Measurements from ENCODE around the gene ZBP1. TPM values are rescaled to one million over a fixed set of nuclear protein-coding genes. Genes with fewer than 3 reads are reported as not detected.
"Not testable (repeated sequence)": the region's sequence is repeated elsewhere in the genome, so short reads cannot be mapped to it uniquely, and the experiment has no call there.

ZBP1 gene
- total RNA-seq, 1 experiment from 2014 or later = not detected

DNA sequence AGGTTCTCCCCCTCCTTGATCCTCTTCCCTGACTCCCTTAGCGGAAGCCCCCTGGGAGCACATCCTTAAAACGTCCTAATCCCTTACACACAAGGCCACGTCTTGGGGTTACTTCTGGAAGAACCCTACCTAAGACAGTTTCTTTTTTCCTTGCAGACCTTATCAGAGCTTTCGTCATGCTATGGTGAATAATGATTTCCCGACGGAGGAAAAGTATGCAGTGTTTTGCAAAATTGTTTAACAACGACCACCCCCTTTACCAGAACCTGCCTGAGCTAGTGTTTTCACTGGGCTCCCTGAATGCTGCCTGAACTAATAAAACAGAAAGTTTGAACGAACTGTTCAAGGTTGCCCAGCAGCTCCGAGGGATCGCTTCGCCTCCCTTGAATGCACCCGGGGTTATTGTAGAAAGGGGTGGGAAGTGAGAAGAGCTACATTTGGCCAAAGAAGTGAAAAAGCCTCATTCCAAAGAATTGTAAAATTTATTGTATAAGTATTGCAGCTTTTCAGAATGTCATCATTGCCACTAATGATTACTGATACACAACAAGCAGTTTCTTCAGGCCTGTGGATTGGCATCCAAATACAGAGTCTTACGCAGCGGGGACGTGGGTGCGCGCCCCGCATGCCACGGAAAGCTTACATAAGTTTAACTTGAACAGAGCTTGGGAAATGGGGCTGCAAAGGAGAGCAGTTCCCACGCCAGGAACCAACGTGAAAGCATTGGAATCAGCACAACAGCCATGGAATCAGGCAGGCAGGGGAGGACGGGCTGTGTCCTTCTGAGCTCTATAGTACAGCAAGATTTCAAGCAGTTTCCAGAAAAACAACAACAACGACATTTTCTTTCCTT is 27.9 kb upstream of the ZBP1 start:
- DNase-seq (ENCODE audit: low read depth) = no peak

DNA sequence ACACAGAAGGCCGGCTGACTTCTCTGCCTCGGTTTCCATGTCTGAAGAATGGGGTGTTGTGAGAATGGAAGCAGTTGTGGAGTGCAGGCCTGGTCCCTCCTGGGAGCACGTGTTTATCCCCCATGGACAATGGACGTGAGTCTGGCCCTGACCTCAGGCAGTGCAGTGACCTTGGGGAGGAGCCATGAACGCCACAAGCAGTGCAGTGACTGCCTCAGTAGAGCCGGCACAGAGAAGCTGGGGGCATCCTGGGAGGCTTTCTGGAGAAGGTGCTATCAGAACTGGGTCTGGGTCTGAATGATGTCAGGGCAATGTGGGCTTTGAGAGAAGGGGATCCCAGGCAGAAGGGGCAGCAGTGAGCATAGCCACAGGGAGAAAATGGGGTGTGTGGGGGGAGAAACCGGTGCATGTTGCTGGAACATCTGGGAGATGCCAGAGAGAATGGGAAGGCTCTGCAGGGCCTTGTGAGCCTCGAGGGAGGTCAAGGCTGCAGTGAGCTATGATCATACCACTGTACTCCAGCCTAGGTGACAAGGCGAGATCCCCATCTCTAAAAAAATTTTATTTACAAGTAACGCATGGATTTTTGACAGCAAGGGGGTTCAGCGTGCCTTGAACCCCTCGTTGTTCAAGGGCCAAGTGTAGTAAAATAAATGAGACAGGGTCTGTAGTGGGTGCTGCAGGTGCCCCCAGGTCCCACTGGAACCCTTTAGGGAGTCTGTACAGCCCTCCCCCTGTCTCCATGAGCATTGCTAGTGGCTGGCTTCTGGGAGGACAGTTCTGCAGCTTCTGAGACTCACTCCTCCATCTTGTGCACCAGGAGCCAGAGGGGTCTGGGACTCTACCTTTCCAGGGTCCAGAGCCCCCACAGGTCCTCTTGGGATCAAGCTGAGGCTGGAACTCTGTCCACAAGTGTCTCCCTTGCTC is 27.0 kb upstream of the ZBP1 start:
- DNase-seq (ENCODE audit: low read depth) = no peak

DNA sequence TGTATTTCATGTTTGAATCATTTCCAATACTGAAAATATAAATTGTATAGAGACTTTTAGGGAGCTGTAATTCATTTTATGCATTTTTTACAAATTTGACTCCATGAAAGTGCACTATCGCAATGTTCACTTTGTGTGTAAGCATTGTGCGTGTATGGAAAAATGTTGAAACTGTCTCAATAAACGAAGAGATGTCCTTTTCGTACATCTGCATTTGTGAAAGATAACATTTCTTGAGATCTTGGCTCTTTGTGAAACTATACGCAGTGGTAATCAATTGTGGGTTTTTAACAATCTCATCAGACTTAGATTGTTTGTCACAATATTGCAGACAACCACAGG is 18.6 kb upstream of the ZBP1 start:
- no peak for DNase-seq (ENCODE audit: low read depth)

DNA sequence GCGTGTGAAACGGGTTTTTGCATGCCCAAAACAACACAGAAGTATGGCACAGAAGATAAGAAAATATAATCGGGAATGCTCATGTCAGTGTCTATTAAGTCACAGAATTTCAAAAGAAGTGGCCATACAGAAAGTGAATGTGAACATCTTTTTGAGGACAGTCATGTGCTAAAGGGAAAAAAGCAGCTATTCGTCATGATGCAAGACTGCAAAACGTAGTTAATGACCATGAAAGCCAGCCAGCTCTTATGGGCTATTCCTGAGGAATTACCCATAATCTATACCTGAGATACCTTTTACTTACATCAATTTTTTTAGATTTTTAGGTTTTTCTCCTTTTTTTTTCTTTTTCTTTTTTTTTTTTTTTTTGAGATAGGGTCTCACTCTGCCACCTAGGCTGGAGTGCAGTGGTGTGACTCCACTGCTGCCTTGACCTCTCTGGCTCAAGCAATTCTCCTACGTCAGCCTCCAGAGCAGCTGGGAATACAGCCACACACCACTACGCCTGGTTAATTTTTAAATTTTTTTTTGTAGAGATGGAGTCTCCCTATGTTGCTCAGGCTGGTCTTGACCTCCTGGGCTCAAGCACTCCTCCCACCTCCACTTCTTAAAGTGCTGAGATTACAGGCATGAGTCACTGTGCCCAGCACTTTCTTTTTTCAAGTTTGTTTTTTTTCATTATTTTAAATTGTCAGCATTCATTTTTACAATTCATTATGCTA is 18.1 kb upstream of the ZBP1 start:
- no peak for DNase-seq (ENCODE audit: low read depth)

DNA sequence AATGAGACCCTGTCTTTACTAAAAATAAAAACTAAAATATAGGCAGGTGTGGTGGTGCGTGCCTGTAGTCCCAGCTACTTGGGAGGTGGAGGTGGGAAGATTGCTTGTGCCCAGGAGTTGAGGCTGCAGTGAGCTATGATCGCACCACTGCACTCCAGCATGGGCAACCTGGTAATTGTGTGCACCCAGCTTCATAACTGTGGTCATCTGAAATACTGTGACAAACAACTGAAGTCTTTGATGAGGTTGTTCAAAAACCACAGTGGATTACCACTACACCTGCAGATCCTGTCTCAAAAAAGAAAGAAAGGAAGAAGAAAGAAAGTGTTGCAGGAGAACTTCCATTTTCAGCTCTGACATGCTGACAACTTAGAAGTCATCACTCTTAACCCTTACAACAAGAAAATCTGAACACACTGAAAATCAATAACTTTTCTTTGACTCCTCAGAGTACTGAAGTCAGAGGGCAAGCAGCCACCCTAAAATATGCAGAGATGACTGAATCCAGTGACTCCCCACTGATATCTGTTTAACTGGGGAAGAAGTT is 13.8 kb upstream of the ZBP1 start:
- no peak for DNase-seq (ENCODE audit: low read depth)

DNA sequence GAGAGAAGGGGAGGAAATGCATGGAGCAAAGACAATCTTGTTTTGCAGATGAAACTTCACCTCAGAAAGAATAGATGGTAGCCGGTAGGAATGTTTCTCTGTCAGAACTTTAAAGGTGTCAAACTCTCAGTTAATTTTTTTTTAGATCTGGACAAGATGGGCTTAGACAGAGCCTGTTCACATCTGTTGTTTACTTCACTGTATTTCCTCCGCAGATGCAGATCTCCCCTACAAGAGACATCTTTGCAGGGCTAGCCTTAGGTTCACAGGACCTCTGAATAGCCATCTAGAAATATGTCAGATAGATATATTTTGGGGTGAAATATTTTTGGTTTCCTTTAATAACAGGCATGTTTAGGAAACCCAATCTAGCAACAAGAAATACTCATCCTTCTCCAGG is 12.1 kb upstream of the ZBP1 start:
- DNase-seq (ENCODE audit: low read depth) = no peak

DNA sequence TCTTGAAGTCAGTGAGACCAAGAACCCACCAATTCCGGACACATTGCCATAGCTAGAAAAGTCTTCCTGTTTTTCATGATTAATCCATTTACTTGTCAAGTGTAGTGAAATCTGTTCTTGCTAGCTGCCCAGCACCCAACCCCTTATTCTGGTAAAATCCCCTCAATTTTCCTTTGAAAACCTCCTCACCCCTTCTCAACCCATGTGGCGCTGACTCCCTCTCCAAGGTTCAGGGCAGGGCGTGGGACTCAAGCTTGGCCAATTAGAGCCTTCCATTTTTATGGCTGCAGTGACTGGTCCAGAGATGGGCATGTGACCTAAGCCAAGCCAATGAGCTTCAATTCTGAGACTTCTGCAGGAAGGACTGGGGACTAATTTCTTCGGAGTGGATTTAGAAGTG is 9.8 kb upstream of the ZBP1 start:
- no peak for DNase-seq (ENCODE audit: low read depth)

DNA sequence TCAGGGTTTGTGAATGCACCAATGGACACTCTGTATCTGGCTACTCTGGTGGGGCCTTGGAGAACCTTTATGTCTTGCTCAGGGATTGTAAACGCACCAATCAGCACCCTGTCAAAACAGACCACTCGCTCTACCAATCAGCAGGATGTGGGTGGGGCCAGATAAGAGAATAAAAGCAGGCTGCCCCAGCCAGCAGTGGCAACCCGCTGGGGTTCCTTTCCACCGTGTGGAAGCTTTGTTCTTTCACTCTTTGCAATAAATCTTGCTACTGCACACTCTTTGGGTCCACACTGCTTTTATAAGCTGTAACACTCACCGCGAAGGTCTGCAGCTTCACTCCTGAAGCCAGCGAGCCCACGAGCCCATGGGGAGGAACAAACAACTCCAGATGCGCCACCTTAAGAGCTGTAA is 9.3 kb upstream of the ZBP1 start:
- not testable (repeated sequence) for DNase-seq (ENCODE audit: low read depth)

DNA sequence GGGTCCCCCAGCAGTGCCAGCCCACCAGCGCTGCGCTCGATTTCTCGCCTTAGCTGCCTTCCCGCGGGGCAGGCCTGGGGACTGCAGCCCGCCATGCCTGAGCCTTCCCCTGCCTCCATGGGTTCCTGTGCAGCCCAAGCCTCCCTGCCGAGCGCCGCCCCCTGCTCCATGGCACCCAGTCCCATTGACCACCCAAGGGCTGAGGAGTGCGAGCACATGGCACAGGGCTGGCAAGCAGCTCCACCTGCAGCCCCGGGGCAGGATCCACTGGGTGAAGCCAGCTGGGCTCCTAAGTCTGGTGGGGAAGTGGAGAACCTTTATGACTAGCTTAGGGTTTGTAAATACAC is 8.7 kb upstream of the ZBP1 start:
- not testable (repeated sequence) for DNase-seq (ENCODE audit: low read depth)

DNA sequence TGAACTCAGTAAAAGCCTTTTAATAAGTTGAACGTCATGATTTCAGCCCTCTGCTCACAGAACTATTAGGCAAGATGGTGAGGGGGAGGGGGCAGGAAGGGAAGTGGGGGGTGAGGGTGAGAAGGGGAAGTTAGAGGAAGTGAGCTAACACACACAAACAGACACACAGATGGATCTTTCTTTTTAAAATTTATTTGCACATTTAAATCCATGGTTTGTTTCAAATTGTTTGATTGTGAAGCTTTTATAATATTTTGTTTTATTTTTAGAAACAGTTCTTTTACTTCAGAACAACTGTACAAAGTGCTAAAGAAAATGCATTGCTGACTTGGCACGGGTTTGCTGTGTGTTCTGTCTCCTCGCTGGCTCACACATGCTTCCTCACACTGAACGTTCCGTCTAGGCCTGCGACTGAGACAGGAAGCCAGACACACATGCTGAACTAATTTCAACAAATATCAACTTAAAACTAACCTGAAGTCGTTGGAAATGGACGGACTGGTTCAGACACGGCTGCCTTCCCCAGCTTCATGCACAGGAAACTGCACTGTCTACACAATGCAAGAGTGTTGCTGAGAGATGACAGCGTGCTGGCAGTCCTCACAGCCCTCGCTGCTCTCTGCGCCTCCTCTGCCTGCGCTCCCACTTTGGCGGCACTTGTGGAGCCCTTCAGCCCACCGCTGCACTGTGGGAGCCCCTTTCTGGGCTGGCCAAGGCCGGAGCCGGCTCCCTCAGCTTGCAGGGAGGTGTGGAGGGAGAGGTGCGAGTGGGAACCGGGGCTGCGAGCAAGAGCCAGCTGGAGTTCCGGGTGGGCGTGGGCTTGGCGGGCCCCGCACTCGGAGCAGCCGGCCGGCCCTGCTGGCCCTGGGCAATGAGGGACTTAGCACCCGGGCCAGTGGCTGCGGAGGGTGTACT is 8.1 kb upstream of the ZBP1 start:
- no peak for DNase-seq (ENCODE audit: low read depth)

DNA sequence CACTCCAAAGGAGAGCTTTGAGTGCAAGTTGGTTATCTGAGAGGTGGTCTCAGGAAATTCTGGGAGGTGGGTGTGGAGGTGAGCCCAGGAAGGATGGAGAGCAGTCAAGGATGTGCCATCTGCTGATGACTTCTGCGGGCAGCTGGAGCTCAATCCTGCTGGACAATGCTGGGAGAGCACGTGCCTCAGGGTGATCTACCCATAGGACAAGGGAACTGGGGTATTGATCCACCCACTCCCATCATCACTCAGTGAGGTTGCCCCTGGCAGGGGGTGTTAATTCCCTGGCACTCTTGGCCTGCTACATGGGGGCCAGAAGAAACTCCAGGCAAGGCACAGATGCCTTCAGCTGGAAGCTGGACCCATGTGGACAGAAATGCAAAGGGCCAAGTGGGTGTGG is 7.1 kb upstream of the ZBP1 start:
- DNase-seq (ENCODE audit: low read depth) = no peak

DNA sequence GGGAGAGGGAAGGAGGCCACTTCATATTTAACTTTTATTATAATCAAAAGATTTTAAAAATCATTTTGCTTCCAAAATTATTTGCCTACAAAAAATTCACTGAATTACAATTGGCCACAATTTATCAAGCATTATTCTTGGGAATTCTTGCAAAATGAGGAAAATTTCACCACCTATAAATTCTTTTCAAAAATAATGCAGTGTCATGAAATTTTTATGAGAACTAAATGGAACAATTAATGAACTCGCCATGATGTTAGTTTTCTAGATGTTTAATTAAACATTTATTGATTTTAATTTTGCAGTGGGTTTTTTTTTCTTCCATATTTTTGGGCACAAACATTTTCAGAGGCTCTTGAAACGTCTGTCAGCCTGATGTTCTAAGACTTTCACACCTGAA is 5.8 kb upstream of the ZBP1 start:
- no peak for DNase-seq (ENCODE audit: low read depth)

DNA sequence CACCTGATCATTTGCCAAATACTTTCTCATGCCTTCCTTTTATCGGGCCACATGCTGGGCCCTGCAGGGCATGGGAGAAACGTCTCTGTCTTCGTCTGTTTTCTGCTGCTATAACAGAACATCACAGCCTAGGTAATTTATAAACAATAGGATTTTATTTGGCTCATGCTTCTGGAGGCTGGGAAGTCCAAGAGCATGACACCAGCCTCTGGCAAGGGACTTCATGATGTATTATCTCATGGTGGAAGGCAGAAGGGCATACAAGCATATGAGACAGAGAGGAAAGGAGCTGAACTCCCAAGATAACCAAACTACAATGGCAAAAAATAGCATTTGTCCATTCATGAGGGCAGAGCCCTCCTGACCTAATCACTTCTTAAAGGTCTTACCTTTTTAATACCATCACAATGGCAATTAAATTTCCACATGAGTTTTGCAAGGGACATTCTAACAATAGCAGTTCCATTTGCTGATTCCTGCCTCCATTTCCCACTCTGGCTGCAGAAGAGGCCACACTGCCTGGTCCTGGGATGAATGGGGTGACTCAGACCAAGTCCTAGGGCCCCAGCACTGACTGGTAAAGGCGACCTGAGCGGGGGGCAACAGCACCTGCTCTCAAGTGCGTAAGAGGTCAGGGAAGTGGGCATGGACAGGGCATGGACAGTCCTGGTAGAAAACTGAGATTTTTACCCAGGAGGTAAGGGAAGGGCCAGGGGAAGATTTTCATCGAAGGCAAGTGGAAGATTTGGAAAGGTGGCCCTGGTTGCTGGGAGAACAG is 5.1 kb upstream of the ZBP1 start:
- DNase-seq (ENCODE audit: low read depth) = no peak

DNA sequence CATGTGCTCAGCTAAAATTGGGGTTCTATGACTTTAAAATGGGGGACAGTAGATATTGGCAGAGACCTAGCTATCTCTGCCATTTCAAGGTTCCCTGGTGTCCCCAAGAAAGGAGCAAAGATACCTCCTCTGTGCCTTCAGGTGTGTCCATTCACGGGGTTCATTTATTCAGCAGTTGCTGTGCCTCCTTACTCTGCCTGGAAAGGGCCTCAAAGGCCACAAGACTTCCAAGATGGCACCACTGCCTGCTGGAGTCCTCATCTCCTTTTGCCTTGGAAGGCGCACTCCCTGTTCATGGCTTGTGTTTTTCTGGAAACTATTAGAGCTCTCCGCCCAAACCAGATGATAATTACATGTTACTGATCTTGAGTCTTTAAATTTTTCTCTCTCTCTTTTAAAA is 3.9 kb upstream of the ZBP1 start:
- no peak for DNase-seq (ENCODE audit: low read depth)

DNA sequence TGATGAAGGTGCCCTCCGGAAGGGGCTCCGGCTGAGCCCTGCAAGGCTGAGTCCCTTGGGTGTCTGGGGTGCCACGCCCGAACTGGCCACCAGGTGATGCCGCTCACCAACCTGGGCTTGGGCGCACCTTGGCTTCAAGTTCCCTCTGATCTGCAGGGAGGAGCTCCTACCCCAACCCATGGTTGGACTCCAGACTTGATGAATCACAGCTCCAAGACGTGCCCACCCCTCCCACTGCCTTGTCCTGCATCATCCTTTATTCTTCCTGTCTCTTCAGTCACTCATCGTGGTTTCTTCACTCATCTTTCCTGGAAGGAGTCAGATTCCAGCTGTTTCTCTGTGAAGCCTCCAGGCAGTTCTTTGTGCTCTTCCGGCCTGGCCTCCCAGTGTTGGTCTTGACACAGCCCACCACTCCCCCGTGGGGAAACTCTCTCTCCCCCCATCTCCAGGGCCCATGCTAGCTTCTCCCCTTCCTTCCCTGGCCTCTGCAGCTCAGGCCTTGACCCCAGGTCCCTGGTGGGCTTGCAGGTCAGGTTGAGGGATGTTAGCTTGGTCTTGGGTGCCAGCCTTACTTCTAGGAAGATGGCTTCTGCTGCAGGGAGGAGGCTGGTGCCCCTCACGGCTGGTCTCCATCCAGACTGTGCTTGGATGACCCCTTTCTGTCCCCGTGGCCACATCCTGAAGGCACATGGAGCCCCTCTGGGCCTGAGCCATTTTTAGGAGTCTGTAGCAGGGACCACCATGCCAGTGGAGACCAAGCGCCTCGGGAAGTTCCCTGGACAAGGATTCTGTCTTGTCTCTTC is 2.6 kb upstream of the ZBP1 start:
- peak; percentile 85 for DNase-seq (ENCODE audit: low read depth)

DNA sequence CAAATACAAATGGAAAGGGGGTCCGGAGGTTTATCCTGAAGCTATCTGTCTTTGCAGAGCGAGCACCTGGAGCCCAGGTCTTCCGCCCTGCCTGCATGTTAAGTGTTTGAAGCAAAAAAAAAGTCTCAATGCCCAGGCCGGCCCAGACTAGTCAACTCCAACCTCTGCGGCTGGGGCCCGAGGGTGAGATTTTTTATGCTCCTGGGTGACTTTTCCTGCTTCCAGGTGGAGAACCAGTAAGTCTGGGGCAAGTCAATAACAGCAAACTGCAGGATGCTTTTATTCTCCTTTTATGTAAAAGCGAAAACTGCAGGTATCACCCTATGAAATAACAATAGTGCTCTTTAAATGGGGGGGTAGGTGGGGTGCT is 2.0 kb upstream of the ZBP1 start:
- DNase-seq (ENCODE audit: low read depth) = no peak

DNA sequence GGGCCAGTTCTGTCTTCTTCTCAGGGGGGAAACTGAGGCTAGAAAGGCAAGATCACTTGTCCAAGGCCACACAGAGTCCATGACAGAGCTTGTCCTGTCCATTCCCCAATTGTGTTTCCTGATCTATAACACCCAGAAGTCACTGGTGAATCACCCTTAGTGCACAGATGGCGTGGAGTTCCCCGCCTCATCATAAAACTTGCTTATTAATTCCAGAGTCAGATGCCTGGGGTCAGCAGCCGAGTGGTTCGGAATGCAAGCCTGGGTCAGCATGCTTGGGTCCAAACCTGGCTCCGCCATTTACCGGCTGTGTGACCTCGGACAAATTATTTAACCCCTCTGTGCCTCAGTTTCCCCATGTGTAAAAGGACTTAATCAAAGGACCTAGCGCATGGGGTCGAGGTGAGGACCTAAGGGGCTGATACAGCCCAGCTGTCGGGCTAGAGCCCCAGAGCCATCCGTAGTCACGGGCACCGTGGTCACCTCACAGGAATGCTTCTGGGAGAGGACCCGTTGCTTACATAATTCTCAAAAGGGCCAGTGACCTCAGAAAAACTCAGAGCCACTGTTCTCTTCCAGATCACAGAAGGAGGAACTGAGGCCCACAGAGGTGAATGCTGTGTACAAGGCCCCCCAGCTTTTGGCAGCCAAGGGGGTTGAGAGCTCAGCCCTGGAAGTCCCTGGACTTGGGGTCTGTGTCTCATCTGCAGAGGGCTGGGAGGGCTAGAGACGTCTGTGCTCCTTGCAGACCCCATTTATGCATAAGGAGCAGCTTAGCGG is 1.4 kb upstream of the ZBP1 start:
- DNase-seq (ENCODE audit: low read depth) = no peak

DNA sequence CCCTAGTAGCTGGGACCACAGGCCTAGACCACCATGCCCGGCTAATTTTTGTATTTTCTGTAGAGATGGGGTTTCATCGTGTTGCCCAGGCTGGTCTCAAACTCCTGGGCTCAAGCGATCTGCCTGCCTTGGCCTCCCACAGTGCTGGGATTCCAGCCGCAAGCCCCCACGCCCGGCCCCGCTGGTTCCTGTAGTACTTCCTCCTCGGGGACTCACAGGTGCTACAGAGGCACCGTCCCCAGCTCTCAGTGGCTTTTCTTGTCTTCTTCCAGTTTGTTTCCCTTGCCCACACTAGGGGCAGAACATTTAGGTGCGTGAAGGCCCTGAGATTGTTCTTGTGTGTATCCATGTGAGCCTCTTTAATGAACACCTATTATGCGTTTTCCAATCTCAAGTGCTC is 773 bp upstream of the ZBP1 start:
- DNase-seq (ENCODE audit: low read depth) = no peak
